Measurements from ENCODE around the gene GBF1. TPM values are rescaled to one million over a fixed set of nuclear protein-coding genes. Genes with fewer than 3 reads are reported as not detected.

The GBF1 gene
- total and polyA plus RNA-seq, 2 donors (not counting 1 experiment from before 2014, with no cell fraction given), result 20.8 to 39.3 TPM

DNA sequence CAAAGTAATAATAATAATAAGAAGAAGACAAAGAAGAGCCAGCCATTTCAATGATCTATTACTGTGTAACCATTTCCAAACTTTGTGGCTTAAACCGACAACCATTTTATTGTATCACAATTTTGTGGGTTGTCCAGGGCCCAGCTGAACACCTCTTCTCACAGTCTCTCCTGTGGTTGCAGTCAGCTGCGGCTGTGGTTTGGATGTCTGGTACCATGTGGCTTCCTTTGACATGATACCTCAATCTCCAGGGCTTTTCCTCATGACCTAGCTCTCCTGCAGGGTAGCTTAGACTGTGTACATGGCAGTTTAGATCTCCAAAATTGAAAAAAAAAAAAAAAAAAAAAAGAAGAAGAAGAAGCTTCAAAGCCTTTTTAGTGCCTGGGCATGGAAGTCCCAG, 77.6 kb downstream of the GBF1 start:
- Histone ChIP-seq H3K4me3 (ENCODE audit: control extremely low read depth in 1 of 5, extremely low read depth in 1 of 5, insufficient read depth in 1 of 5, low read depth in 2 of 5, low read length in 4 of 5) (no peak overlapping the region), H3K27ac (ENCODE audit: low read length in 2 of 2) (no peak overlapping the region), H3K79me2 (ENCODE audit: control insufficient read depth, insufficient read depth, low read length) (peaks cover 42% of the 10 kb centered on the region), H3K36me3 (replicated peaks in 1 of 2; ENCODE audit: control extremely low read depth in 1 of 2, control insufficient read depth in 1 of 2, extremely low read depth in 1 of 2, insufficient read depth in 2 of 2, low read length in 1 of 2) (no peaks in the 10 kb centered on the region), H3K4me2 (replicated peaks; ENCODE audit: low read depth, low read length, poor library complexity, severe bottlenecking) (no peak overlapping the region), H4K20me1 (ENCODE audit: control insufficient read depth, insufficient read depth, low read length, poor library complexity, severe bottlenecking) (peaks cover 51% of the 10 kb centered on the region), H3K9me3 (ENCODE audit: control extremely low read depth in 1 of 3, control insufficient read depth in 2 of 3, insufficient read depth in 1 of 3, low read length in 2 of 3) (no peaks in the 10 kb centered on the region), H3K27me3 (replicated peaks in 1 of 4; ENCODE audit: control extremely low read depth in 1 of 4, control insufficient read depth in 3 of 4, insufficient read depth in 4 of 4, low read length in 3 of 4) (no peaks in the 10 kb centered on the region), H3K4me1 (ENCODE audit: control insufficient read depth in 2 of 2, insufficient read depth in 2 of 2, low read length in 2 of 2) (peaks cover 0 to 2% of the 10 kb centered on the region in 2 donors), H3K9ac (ENCODE audit: low read length) (no peak overlapping the region), H2AFZ (ENCODE audit: insufficient read depth, low read depth, low read length, poor library complexity, severe bottlenecking) (no peak overlapping the region)
- WGBS (ENCODE audit: insufficient coverage), result no CpG with 5 or more reads among the region's 2 CpGs
- no peaks in the 10 kb centered on the region for H3K27me3 Mint-ChIP-seq
- ATAC-seq (ENCODE audit: low read depth) (no peak), DNase-seq (no peak)
- H3K27ac Mint-ChIP-seq, result no peak overlapping the region
- intact Hi-C loops (cut with micrococcal nuclease), result no loop called here
- peaks cover 33% of the 10 kb centered on the region for H3K4me1 Mint-ChIP-seq
- POLR2A ChIA-PET, result no interaction called here
- no peak overlapping the region for H3K4me3 Mint-ChIP-seq
- CTCF ChIA-PET, result interaction anchor here (0.7 to 1.0 kb wide), 3 partner anchors 20 to 748 kb away, joined by 3 to 4 read pairs (median 3); no protein-coding TSS in a partner anchor
- TF ChIP-seq EZH2 (IDR thresholded peaks at IDR 0.05; ENCODE audit: borderline replicate concordance, insufficient read depth, low read depth, low read length, poor library complexity, severe bottlenecking) (no peak), CTCF (IDR thresholded peaks at IDR 0.05) (no peak)
- H3K9me3 Mint-ChIP-seq (ENCODE audit: insufficient read depth), result no peaks in the 10 kb centered on the region

GRCh38 chr10:102324061-102324460, 78.7 kb downstream of the GBF1 start:
- DNase-seq, result no peak
- Mint-ChIP-seq H3K9me3 (ENCODE audit: insufficient read depth) (no peaks in the 10 kb centered on the region), H3K4me3 (no peak overlapping the region), H3K4me1 (peaks cover 33% of the 10 kb centered on the region), H3K27ac (no peak overlapping the region), H3K27me3 (no peaks in the 10 kb centered on the region)
- intact Hi-C loops (cut with micrococcal nuclease), result no loop called here
- CTCF ChIA-PET, result no interaction called here
- H3K27me3 ChIP-seq (replicated peaks in 1 of 4; ENCODE audit: control extremely low read depth in 1 of 4, control insufficient read depth in 3 of 4, insufficient read depth in 4 of 4, low read length in 3 of 4), result no peaks in the 10 kb centered on the region
- no peaks in the 10 kb centered on the region for H3K9me3 ChIP-seq (ENCODE audit: control extremely low read depth in 1 of 3, control insufficient read depth in 2 of 3, insufficient read depth in 1 of 3, low read length in 2 of 3)
- no peak overlapping the region for H3K4me2 ChIP-seq (replicated peaks; ENCODE audit: low read depth, low read length, poor library complexity, severe bottlenecking)
- TF ChIP-seq CTCF (IDR thresholded peaks at IDR 0.05), result no peak
- POLR2A ChIA-PET, result no interaction called here
- no peak overlapping the region for H3K27ac ChIP-seq (ENCODE audit: low read length in 2 of 2)
- H3K4me3 ChIP-seq (ENCODE audit: control extremely low read depth in 1 of 5, extremely low read depth in 1 of 5, insufficient read depth in 1 of 5, low read depth in 2 of 5, low read length in 4 of 5), result no peak overlapping the region
- no CpG with 5 or more reads among the region's 3 CpGs for WGBS (ENCODE audit: insufficient coverage)
- peaks cover 0 to 2% of the 10 kb centered on the region in 2 donors for H3K4me1 ChIP-seq (ENCODE audit: control insufficient read depth in 2 of 2, insufficient read depth in 2 of 2, low read length in 2 of 2)
- H2AFZ ChIP-seq (ENCODE audit: insufficient read depth, low read depth, low read length, poor library complexity, severe bottlenecking), result no peak overlapping the region
- peaks cover 55% of the 10 kb centered on the region for H4K20me1 ChIP-seq (ENCODE audit: control insufficient read depth, insufficient read depth, low read length, poor library complexity, severe bottlenecking)
- ATAC-seq (ENCODE audit: low read depth), result no peak
- no peak overlapping the region for H3K9ac ChIP-seq (ENCODE audit: low read length)
- peaks cover 39% of the 10 kb centered on the region for H3K79me2 ChIP-seq (ENCODE audit: control insufficient read depth, insufficient read depth, low read length)
- no peaks in the 10 kb centered on the region for H3K36me3 ChIP-seq (replicated peaks in 1 of 2; ENCODE audit: control extremely low read depth in 1 of 2, control insufficient read depth in 1 of 2, extremely low read depth in 1 of 2, insufficient read depth in 2 of 2, low read length in 1 of 2)
